ENCODE results near the gene SMTN. TPM values are rescaled to one million over a fixed set of nuclear protein-coding genes. Genes with fewer than 3 reads are reported as not detected.

SMTN gene
- total RNA-seq, 1 donor from 2014 or later = 55.0 TPM

GRCh38 chr22:31091106-31091975 is 10.2 kb downstream of the SMTN start:
- H3K27me3 Mint-ChIP-seq (ENCODE audit: low read depth) = peaks cover 2% of the 10 kb centered on the region
- peaks cover 9% of the 10 kb centered on the region for H3K36me3 Mint-ChIP-seq (ENCODE audit: low read depth)
- DNase-seq (ENCODE audit: low read depth, low spot score) = no peak
- H3K27ac Mint-ChIP-seq (ENCODE audit: unreplicated experiment) = no peak overlapping the region
- peaks cover 3% of the 10 kb centered on the region for H3K4me1 Mint-ChIP-seq
- TF ChIP-seq CTCF (conservative IDR thresholded peaks at IDR 0.05) = no peak
- H3K4me3 Mint-ChIP-seq = no peak overlapping the region
- H3K9me3 Mint-ChIP-seq = no peaks in the 10 kb centered on the region

- no peak overlapping the region for H3K4me3 Mint-ChIP-seq
- no peak for TF ChIP-seq CTCF (conservative IDR thresholded peaks at IDR 0.05)
- H3K27me3 Mint-ChIP-seq (ENCODE audit: low read depth) = peaks cover 2% of the 10 kb centered on the region
- H3K9me3 Mint-ChIP-seq = no peaks in the 10 kb centered on the region
- no peak overlapping the region for H3K27ac Mint-ChIP-seq (ENCODE audit: unreplicated experiment)
- no peaks in the 10 kb centered on the region for H3K4me1 Mint-ChIP-seq
- no peak for DNase-seq (ENCODE audit: low read depth, low spot score)
- peaks cover 10% of the 10 kb centered on the region for H3K36me3 Mint-ChIP-seq (ENCODE audit: low read depth)
Observed at GRCh38 chr22:31092161-31092560, 11.0 kb downstream of the SMTN start.

GRCh38 chr22:31093086-31093850 is 12.2 kb downstream of the SMTN start:
- H3K9me3 Mint-ChIP-seq = no peaks in the 10 kb centered on the region
- H3K4me3 Mint-ChIP-seq = no peak overlapping the region
- no peak for TF ChIP-seq CTCF (conservative IDR thresholded peaks at IDR 0.05)
- H3K27me3 Mint-ChIP-seq (ENCODE audit: low read depth) = peaks cover 2% of the 10 kb centered on the region
- no peak overlapping the region for H3K27ac Mint-ChIP-seq (ENCODE audit: unreplicated experiment)
- no peaks in the 10 kb centered on the region for H3K4me1 Mint-ChIP-seq
- no peak for DNase-seq (ENCODE audit: low read depth, low spot score)
- peaks cover 10% of the 10 kb centered on the region for H3K36me3 Mint-ChIP-seq (ENCODE audit: low read depth)

GRCh38 chr22:31094021-31094551 is 13.0 kb downstream of the SMTN start:
- peaks cover 10% of the 10 kb centered on the region for H3K36me3 Mint-ChIP-seq (ENCODE audit: low read depth)
- no peak for TF ChIP-seq CTCF (conservative IDR thresholded peaks at IDR 0.05)

GRCh38 chr22:31094741-31095140 is 13.6 kb downstream of the SMTN start:
- Mint-ChIP-seq H3K4me3 (no peak overlapping the region), H3K36me3 (ENCODE audit: low read depth) (peaks cover 10% of the 10 kb centered on the region), H3K4me1 (no peaks in the 10 kb centered on the region), H3K27ac (ENCODE audit: unreplicated experiment) (no peak overlapping the region), H3K27me3 (ENCODE audit: low read depth) (no peaks in the 10 kb centered on the region), H3K9me3 (no peaks in the 10 kb centered on the region)
- no peak for DNase-seq (ENCODE audit: low read depth, low spot score)
- no peak for TF ChIP-seq CTCF (conservative IDR thresholded peaks at IDR 0.05)

More at GRCh38 chr22:31094021-31094551, 13.0 kb downstream of the SMTN start:
- no peaks in the 10 kb centered on the region for H3K9me3 Mint-ChIP-seq
- peaks cover under 1% of the 10 kb centered on the region for H3K27me3 Mint-ChIP-seq (ENCODE audit: low read depth)
- H3K4me1 Mint-ChIP-seq = no peaks in the 10 kb centered on the region
- H3K27ac Mint-ChIP-seq (ENCODE audit: unreplicated experiment) = no peak overlapping the region
- no peak overlapping the region for H3K4me3 Mint-ChIP-seq
- no peak for DNase-seq (ENCODE audit: low read depth, low spot score)

Measured in neural crest cell (in vitro differentiated cells).